ELF-1 (cell line): ENCODE measurements around the gene KCNK13.

ENCODE experiments used
- DNase-seq: peaks from one replicate; pipeline ENCODE4 v3.0.0-alpha.2; 2016; ENCODE audit warnings: low read depth, low spot score

Gene KCNK13

GRCh38 chr14:90132821-90133570 lies 71.2 kb downstream of the KCNK13 start:
- DNase-seq = no peak

GRCh38 chr14:90136904-90137303 lies 75.1 kb downstream of the KCNK13 start:
- DNase-seq = no peak

- DNase-seq = no peak
Observed at GRCh38 chr14:90137807-90138206, 76.0 kb downstream of the KCNK13 start.

GRCh38 chr14:90139199-90139598 lies 77.4 kb downstream of the KCNK13 start:
- no peak for DNase-seq

GRCh38 chr14:90140298-90140955 lies 78.6 kb downstream of the KCNK13 start:
- peak; percentile 20 for DNase-seq

DNA sequence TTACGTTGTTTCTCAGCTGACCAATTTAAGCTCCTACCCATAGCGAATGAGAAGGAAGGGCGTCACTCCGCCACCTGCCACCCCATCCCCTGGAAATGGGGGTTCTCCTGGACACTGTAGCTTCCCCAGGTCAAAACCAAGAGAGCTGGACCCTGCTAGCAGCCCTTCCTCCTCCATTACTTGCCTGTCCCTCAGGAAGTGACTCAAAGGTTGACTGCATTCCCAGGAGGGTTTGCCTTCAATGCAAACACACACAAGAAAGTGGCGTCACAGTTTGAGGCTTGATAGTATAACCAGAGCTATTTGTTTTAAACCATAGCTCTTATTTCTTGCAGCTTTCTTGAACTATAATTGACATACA lies 79.1 kb downstream of the KCNK13 start:
- peak; percentile 5 for DNase-seq

GRCh38 chr14:90153429-90153828 lies 91.6 kb downstream of the KCNK13 start:
- no peak for DNase-seq

- DNase-seq = no peak
Observed at GRCh38 chr14:90154110-90154509, 92.3 kb downstream of the KCNK13 start.

DNA sequence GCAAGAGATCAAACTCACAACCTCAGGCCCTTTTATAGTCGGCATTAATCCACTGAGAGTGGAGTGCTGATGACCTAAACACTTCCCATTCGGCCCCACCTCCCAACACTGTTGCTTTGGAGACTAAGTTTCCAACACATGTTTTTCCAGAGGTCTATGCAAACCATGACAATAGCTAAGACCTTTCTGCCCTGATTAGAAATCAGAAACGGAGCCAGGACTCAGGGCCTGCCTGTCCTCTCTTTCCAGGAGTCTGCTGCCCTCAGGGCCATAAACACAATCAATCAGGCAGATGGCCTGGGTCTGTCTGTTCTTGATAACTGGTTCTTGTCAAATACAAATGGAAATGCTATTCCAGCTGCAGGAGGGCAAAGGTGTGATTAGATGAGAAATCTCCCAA lies 97.4 kb downstream of the KCNK13 start:
- peak; percentile 96 for DNase-seq

- no peak for DNase-seq
Observed at GRCh38 chr14:90159688-90160087, 97.9 kb downstream of the KCNK13 start.

- DNase-seq = no peak
Observed at GRCh38 chr14:90161129-90161528, 99.3 kb downstream of the KCNK13 start.

DNA sequence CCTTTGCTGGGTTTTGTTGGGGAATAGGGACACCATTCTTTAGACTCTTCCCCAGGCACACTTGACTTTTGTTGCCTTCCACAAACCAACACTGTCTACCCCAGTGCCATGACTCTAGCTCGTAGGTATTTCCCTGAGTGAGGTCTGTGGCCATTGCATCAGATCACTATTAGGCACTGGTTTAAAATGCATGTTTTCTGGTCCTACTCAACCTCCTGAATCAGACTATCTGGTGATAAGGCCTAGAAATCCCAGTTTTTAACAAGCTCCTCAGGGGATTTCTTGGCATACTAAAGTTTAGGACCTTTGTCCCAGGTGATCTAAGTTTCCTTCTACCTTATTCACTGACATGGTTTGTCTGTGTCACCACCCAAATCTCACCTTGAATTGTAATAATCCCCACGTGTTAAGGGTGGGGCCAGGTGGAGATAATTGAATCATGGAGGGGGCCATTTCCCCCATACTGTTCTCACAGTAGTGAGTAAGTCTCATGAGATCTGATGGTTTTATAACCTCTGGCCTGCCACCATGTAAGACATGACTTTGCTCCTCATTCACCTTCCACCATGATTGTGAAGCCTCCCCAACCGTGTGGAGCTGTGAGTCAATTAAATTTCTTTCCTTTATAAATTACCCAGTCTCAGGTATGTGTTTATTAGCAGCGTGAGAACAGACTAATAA lies 106.8 kb downstream of the KCNK13 start:
- no peak for DNase-seq

GRCh38 chr14:90175631-90176030 lies 113.8 kb downstream of the KCNK13 start:
- no peak for DNase-seq

- DNase-seq = no peak
Observed at GRCh38 chr14:90177539-90178189, 115.9 kb downstream of the KCNK13 start.

DNA sequence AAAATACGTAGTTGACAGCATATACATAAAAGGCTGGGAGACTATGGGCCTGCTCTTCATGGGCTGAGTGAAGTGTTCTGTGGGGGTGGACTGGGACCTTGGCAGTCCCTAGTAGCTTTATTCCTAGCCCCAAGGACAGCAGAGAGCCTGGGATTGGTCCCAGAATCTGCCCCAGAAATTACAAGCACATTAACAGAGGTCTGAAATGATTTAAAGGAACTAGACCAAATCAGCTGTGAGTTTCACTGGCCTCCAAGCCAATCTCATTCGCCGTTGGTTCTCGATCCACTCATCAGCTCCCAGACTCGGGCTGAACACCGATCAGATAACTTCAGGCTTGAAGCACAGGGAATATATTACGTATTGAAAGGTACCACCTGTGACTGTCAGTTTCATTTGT lies 117.6 kb downstream of the KCNK13 start:
- no peak for DNase-seq

DNA sequence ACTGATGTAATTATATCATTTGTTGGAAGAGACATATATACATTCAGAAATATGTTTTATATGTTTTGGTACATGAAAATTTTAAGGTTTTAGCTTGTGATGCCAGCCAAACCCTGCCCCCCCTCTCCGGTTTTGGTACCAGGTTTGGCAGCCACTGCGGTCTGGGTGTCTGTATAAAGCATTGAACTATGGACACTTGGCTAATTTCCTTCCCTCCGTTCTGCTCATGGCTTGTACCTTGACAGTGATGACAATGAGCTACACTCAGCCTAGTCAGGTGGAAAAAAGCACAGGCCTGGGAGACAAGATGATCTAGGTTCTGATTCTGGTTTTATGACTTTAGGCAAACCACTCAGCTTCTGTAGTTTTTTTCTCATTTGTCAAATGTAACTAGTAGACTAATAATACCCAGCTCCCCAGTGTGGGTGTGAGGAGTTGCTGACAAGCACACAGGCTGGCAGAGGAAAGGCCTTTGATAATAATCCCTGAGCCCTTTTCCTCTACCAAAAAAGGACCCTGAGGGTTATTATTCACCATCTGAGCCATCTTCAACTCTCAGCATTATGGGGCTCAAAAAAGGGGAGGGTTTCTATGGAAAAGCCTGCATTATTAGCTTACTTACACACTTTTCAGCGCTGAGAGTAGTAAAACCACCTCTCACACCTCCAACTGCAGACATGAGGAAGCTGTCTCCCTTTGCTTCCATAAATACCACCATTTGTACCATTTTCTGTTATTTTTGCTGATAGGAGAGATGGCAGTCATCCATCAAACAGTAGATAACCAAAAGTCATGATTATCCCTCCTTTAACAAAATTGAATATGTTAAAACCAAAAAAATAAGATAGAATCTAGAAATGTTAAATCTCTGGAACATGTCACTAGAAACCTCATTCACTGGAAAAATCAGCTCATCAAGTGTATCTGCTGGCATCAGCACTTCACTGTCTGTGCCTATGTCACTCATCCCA lies 118.3 kb downstream of the KCNK13 start:
- no peak for DNase-seq

GRCh38 chr14:90184094-90184493 lies 122.3 kb downstream of the KCNK13 start:
- no peak for DNase-seq

GRCh38 chr14:90184571-90185266 lies 122.9 kb downstream of the KCNK13 start:
- no peak for DNase-seq

- no peak for DNase-seq
Observed at GRCh38 chr14:90188588-90188987, 126.8 kb downstream of the KCNK13 start.

DNA sequence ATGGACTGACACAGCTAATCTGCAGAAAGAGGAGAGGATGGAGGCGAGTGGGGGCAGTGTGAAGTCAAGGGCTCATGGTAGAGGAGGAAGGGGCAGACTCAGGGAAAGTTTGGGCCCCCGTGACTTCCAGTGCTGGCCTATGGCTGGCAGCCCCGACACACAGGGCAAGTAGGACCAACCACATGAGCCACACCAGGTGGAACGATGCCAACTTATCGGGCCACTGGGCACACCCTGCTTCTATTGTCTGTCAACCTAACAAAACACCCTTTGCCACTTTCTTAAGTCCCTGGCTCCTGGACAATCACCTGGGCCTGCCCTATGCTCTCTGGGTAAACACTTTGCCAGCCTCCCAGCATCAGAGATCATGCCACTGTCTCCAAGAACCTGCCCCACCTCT lies 129.4 kb downstream of the KCNK13 start:
- no peak for DNase-seq

GRCh38 chr14:90191585-90191984 lies 129.8 kb downstream of the KCNK13 start:
- no peak for DNase-seq
